Raji (cell line): Measurements from ENCODE around the gene BORCS5.

Experiments used
- POLR2A ChIP-seq: IDR thresholded peaks from 2 replicates; pipeline ENCODE4 v1.6.1; 2011; ENCODE audit warnings: low read depth, low read length, control low read depth; ENCODE audit not compliant: insufficient read depth

The BORCS5 gene

DNA sequence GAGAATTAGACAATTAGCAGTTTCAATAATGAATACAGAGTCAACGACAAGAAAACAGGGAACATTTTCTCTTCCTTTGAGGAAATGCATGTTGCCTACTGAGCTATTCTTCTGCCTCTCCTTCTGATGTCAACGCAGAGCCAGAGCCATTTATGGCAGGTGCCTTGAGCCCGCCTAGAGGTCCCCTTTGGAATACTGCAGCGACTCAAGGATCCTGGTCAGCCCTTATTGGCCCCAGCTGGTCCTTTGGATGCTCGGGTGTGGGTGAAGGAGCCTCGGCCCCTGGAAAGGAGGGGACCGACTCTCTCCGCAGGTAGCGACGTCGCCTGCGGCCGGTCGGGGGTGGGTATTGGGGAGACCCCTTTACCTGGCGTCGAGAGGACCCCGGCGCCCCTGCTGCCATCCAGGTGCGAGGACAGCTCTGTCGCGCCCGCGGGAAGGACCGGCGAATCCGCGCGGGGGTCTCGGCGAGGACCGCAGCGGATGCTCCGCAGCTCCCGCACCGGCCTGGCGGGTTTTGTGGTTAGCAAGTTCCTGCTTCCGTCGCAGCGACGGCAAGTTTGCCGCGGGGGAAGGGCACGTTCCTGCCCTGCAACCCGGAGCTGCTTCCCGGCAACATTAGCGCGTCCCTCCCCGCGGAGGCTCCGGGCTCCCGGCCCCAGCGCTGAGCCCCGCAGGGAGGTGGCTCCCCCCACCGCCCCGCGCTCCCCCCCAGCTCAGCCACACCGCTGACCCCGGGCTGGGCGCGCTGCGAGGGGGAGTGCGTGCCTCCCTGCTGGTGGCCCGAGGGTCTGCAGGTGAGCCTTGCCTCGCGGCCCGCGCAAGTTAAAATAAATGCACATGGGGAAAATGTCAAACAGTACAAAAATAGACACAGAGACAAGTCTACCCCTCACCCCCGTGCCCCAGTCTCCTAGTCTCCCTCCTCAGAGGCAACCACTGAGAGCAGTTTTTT, 6.9 kb upstream of the BORCS5 start, which contains the start of gene MANSC1:
MANSC1 (minus strand) TSS at position 532 of the 955 bp plus-strand sequence. CDS start 6,928 bp downstream, outside the sequence.
- TF ChIP-seq POLR2A: no peak

GRCh38 chr12:12350868-12351463, 5.9 kb upstream of the BORCS5 start:
- TF ChIP-seq POLR2A: no peak

DNA sequence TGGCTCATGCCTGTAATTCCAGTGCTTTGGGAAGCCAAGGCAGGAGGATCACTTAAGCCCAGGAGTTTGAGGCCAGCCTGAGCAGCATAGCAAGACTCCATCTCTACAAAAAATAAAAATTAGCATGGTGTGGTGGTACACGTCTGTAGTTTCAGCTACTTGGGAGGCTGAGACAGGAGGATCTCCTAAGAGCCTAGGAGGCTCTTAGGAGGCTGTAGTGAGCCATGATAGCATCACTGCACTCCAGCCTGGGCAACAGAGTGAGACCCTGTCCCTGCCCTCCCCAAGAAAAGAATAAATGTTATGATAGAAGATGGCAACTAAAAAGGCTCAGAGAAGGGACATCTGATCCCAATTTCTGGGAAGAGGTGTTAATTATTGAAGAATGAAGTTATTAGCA, 3.6 kb upstream of the BORCS5 start:
- TF ChIP-seq POLR2A: no peak

DNA sequence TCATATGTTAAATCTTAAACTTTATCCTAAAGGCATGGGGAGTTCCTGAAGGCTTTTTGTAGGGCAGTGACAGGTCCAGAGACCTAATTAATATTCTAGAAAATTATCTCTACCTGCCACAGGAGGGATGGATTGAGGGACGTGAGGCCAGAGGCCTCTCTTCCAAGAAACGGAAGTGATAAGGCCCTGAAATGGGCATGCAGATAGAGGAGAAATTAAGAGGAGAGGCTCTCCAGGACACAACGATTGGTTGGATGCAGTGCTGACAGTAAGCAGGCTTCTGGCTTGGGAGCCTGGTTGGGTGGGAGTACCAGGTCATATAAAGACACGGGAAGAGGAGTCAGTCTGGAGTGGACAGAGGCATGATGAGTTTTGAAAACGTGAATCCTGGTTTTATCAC, 3.1 kb upstream of the BORCS5 start:
- TF ChIP-seq POLR2A: no peak

DNA sequence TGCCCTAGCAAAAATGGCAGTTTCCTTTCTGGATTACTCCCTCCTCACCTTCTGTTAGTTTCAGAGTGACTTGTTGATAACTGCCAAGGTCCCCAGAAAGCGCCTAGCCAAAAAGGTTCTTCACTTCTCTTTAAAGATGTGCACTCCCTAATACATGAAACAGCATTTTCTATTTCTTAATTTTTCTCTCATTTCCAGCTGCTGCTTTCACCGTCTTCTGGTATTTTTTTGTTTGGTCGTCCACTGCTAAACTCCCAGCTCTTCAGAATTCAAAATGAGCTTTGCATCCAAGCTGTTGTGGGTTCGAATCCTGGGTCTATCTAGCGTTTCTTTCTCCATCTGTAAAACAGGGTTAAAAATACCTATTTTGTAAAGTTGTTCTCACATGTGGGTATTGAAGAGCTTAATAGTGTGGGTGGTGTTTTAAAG, 397 bp upstream of the BORCS5 start:
- TF ChIP-seq POLR2A: no peak

GRCh38 chr12:12357719-12358461, 1.0 kb downstream of the BORCS5 start:
- no peak for TF ChIP-seq POLR2A

GRCh38 chr12:12358528-12358927, 1.6 kb downstream of the BORCS5 start:
- no peak for TF ChIP-seq POLR2A

DNA sequence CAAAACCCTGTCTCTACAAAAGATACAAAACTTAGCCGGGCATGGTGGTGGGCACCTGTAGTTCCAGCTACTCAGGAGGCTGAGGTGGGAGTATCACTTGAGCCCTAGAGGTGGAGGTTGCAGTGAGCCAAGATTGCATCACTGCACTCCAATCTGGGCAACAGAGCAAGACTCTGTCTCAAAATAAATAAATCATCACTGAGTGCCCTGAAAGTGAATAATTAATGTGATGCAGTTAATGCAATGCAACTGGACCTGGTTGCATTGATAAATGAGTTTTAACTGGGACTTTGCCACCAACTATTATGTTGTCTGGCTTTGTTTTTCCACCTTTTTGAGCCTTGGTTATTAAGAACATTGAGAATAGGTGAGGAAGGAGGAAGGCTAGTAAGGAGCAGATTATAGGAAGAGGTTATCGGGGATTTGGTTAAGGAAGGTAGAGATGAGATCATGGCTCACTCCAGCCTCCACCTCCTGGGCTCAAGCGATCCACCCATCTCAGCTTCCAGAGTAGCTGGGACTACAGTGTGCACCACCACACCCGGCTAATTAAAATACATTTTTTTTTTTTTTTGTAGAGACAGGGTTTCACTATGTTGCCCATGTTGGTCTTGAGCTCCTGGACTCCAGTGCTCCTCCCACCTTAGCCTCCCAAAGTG, 8.0 kb downstream of the BORCS5 start:
- TF ChIP-seq POLR2A: no peak

DNA sequence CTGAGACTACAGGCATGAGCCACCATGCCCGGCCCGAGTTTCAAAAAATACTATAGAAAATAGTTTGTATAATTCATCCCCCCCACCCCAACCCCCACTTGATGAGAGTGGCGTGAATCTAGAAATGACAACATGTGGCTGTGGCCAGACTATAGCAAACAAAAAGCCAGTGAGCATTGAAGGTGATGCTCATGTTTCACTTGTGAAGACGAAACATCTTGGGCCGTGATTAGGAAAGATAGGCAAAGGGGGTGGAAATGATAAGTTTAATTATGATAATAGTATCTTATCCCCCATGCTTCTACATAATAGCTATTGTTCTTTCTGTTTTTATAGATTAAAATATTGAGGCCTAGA, 8.5 kb downstream of the BORCS5 start:
- TF ChIP-seq POLR2A: no peak

GRCh38 chr12:12365931-12366431, 9.1 kb downstream of the BORCS5 start:
- no peak for TF ChIP-seq POLR2A

DNA sequence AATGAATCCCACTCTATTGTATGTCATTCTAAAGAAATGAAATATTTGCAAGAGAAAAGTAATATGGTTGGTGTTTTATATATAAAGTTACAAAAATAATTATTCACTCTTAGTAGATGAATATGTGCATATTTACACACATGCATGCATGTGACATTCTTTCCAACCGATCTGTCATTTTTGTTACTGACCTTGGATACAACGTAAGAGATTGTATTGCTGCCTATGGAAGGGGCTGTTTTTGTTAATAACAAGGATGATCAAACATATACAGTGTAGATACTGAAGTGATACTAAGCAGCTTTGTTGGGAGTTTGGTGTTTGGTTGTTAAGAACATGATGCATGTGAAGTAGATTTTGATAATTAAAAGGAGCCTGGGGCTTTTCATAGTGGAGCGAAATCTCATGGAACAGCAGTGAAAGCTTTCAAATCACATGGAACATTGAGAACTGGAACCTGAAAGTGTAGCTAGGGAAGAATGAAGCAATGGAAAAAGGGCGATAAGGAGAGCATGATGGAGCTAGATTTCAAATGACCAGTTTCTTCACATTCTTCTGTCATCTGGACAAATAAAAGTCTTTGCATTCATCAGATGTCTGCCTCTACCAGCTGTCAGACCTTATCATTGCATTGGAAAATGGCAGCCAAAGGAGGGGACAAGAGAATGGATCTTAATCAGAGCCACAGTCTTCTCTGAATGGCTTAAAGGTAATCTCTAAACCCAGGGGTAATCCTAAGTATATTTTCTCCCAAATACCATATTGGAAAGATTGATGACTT, 10.0 kb downstream of the BORCS5 start:
- TF ChIP-seq POLR2A: no peak

GRCh38 chr12:12367482-12367998, 10.7 kb downstream of the BORCS5 start:
- TF ChIP-seq POLR2A: no peak

GRCh38 chr12:12372946-12373722, 16.3 kb downstream of the BORCS5 start:
- no peak for TF ChIP-seq POLR2A

GRCh38 chr12:12376646-12377448, 20.0 kb downstream of the BORCS5 start:
- TF ChIP-seq POLR2A: no peak
